ENCODE data around the gene TUBGCP2.

TUBGCP2 gene

GRCh38 chr10:133247681-133248333, 60.9 kb downstream of the TUBGCP2 start:
- no peak for TF ChIP-seq CTCF (IDR thresholded peaks at IDR 0.05; ENCODE audit: low read depth, low read length)
- peak in 1 of 2 donors; percentile 25 for DNase-seq (ENCODE audit: low read depth in 2 of 2)
- no peak overlapping the region for H3K4me3 ChIP-seq (replicated peaks in 1 of 2; ENCODE audit: low read depth in 2 of 2, low read length in 2 of 2)

- no peak for DNase-seq (ENCODE audit: low read depth in 2 of 2)
- TF ChIP-seq CTCF (IDR thresholded peaks at IDR 0.05; ENCODE audit: low read depth, low read length) = no peak
- no peak overlapping the region for H3K4me3 ChIP-seq (replicated peaks in 1 of 2; ENCODE audit: low read depth in 2 of 2, low read length in 2 of 2)
These were observed 62.4 kb downstream of the TUBGCP2 start for GRCh38 chr10:133246236-133246626.

GRCh38 chr10:133245439-133246235, 63.0 kb downstream of the TUBGCP2 start:
- H3K4me3 ChIP-seq (replicated peaks in 1 of 2; ENCODE audit: low read depth in 2 of 2, low read length in 2 of 2) = no peak overlapping the region
- TF ChIP-seq CTCF (IDR thresholded peaks at IDR 0.05; ENCODE audit: low read depth, low read length) = no peak
- peak in 1 of 2 donors; percentile 17 for DNase-seq (ENCODE audit: low read depth in 2 of 2)

- no peak for DNase-seq (ENCODE audit: low read depth in 2 of 2)
- no peak for TF ChIP-seq CTCF (IDR thresholded peaks at IDR 0.05; ENCODE audit: low read depth, low read length)
- no peak overlapping the region for H3K4me3 ChIP-seq (replicated peaks in 1 of 2; ENCODE audit: low read depth in 2 of 2, low read length in 2 of 2)
These were observed 65.1 kb downstream of the TUBGCP2 start for GRCh38 chr10:133243593-133243992.

- DNase-seq (ENCODE audit: low read depth in 2 of 2) = peak; percentile 22 to 37
- H3K4me3 ChIP-seq (replicated peaks in 1 of 2; ENCODE audit: low read depth in 2 of 2, low read length in 2 of 2) = no peak overlapping the region
- no peak for TF ChIP-seq CTCF (IDR thresholded peaks at IDR 0.05; ENCODE audit: low read depth, low read length)
These were observed 65.9 kb downstream of the TUBGCP2 start for GRCh38 chr10:133242611-133243356.

GRCh38 chr10:133241501-133242205, 67.0 kb downstream of the TUBGCP2 start:
- DNase-seq (ENCODE audit: low read depth in 2 of 2) = no peak
- TF ChIP-seq CTCF (IDR thresholded peaks at IDR 0.05; ENCODE audit: low read depth, low read length) = no peak
- H3K4me3 ChIP-seq (replicated peaks in 1 of 2; ENCODE audit: low read depth in 2 of 2, low read length in 2 of 2) = no peak overlapping the region
